Gastroesophageal sphincter (tissue), 4 donors: ENCODE data around the gene ARHGAP8. TPM values are rescaled to one million over a fixed set of nuclear protein-coding genes. Genes with fewer than 3 reads are reported as not detected.

Source experiments
- ATAC-seq: fragments of 150-250 bp; one replicate; pipeline ENCODE4 v1.9.1; 2016; ENCODE audit warnings: mild to moderate bottlenecking, moderate library complexity
- H3K27ac ChIP-seq, 4 donors: fragments of 200-600 bp; sonication (generic) in 3 of 4; 1 replicate in 3 of 4; 2 replicates in 1 of 4; pipeline ENCODE4 v1.5.1; 2016 to 2019
- H3K27me3 ChIP-seq: fragments of 200-600 bp; sonication (generic); one replicate; pipeline ENCODE4 v1.5.1; 2019
- H3K36me3 ChIP-seq, 2 donors: fragments of 200-600 bp; sonication (generic); one replicate each; pipeline ENCODE4 v1.5.1; 2019; ENCODE audit warnings: control low read depth in 1 of 2
- H3K4me1 ChIP-seq, 3 donors: fragments of 200-600 bp; sonication (generic); 1 replicate in 2 of 3; 2 replicates in 1 of 3; pipeline ENCODE4 v1.5.1; 2016 to 2019; ENCODE audit warnings: control low read depth in 2 of 3
- H3K4me3 ChIP-seq, 2 donors: fragments of 200-600 bp; sonication (generic); one replicate each; pipeline ENCODE4 v1.5.1; 2019; ENCODE audit warnings: mild to moderate bottlenecking in 1 of 2, moderate library complexity in 1 of 2
- H3K9me3 ChIP-seq, 3 donors: fragments of 200-600 bp; sonication (generic); one replicate each; pipeline ENCODE4 v1.5.1; 2017 to 2019; ENCODE audit warnings: control low read depth in 2 of 3
- CTCF ChIP-seq, 4 experiments: fragments of 200-600 bp in 2 of 4; fragments of 450-650 bp in 2 of 4; sonication (generic) in 1 of 4; IDR thresholded peaks; one replicate each; pipeline ENCODE4 v1.5.1; 2017 to 2019; ENCODE audit warnings: antibody characterized with exemption in 4 of 4, mild to moderate bottlenecking in 2 of 4, moderate library complexity in 2 of 4
- EP300 ChIP-seq: sonication (generic); formaldehyde crosslinking; IDR thresholded peaks from one replicate; pipeline ENCODE4 v1.6.1; 2017; ENCODE audit warnings: antibody characterized with exemption, mild to moderate bottlenecking
- POLR2A ChIP-seq, 2 donors: fragments of 450-650 bp; IDR thresholded peaks; one replicate each; pipeline ENCODE4 v1.6.1; 2017; ENCODE audit warnings: antibody characterized with exemption in 2 of 2, mild to moderate bottlenecking in 2 of 2, moderate library complexity in 1 of 2
- POLR2AphosphoS5 ChIP-seq: sonication (generic); formaldehyde crosslinking; IDR thresholded peaks from one replicate; pipeline ENCODE4 v1.6.1; 2017; ENCODE audit warnings: antibody characterized with exemption
- WGBS, 2 donors: methylation state at CpG; one replicate each; pipeline ENCODE4 v1.1.5; 2018; ENCODE audit warnings: low coverage in 1 of 2; 5-methylcytosine and 5-hydroxymethylcytosine counted together
- total RNA-seq, 4 donors: library from RNA; depleted of rRNA; stranded (reverse); fragments of >200 nt; gene quantifications; one replicate each; pipeline ENCODE4 v1.1.0, GENCODE V29; 2016

ARHGAP8 gene
- total RNA-seq, 4 donors from 2014 or later, result 0.31 to 1.6 TPM; not detected in 2

DNA sequence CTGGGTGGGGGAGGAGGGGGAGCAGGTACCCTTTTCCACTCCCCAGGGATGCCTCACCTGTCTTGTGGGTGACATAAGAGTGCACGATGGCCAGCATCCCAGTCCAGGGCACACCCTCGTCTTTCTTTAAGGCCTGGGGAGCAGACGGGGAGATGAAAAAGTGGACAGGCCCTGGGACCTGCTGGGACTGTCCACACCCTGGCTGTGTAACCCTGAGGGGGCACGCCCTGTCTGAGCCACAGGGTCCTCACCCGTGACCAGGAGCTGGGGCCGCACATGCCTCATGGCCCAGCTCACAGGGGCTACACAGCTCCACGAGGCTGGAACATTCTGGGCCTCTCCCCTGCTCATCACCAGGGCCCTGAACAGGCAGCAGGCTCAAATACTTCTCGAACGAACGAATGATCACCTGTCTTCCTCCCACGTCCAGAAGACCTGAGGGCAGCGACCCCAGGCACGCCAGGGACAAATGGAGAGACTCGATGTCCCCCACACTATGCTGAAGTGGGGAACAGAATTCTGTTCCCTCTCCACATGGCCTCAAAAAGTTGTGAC, 133.5 kb downstream of the ARHGAP8 start:
- no CpG with 5 or more reads among the region's 14 CpGs for WGBS, 2 donors
- Histone ChIP-seq H3K9me3 (no peaks in the 10 kb centered on the region), H3K4me1 (no peaks in the 10 kb centered on the region), H3K27ac (no peak overlapping the region), H3K27me3 (no peaks in the 10 kb centered on the region), H3K4me3 (no peak overlapping the region), H3K36me3 (peaks cover 0 to 14% of the 10 kb centered on the region in 2 donors)
- TF ChIP-seq EP300 (no peak), POLR2A (IDR thresholded peaks at IDR 0.05) (no peak)
- no peak for ATAC-seq

GRCh38 chr22:44887941-44888366, 135.6 kb downstream of the ARHGAP8 start:
- no CpG with 5 or more reads among the region's 16 CpGs for WGBS, 2 donors
- no peak for ATAC-seq
- TF ChIP-seq EP300 (no peak), POLR2A (IDR thresholded peaks at IDR 0.05) (no peak), POLR2AphosphoS5 (no peak), CTCF (IDR thresholded peaks at IDR 0.05) (no peak)
- Histone ChIP-seq H3K4me1 (no peaks in the 10 kb centered on the region), H3K9me3 (no peaks in the 10 kb centered on the region), H3K27ac (no peak overlapping the region), H3K36me3 (peaks cover 0 to 5% of the 10 kb centered on the region in 2 donors), H3K4me3 (no peak overlapping the region), H3K27me3 (no peaks in the 10 kb centered on the region)

GRCh38 chr22:44888491-44889254, 136.3 kb downstream of the ARHGAP8 start:
- WGBS, 2 donors, result 64% methylated on average over 1 of the region's 14 CpGs; no CpG with 5 or more reads in 1 of the 2 donors
- ATAC-seq, result no peak

DNA sequence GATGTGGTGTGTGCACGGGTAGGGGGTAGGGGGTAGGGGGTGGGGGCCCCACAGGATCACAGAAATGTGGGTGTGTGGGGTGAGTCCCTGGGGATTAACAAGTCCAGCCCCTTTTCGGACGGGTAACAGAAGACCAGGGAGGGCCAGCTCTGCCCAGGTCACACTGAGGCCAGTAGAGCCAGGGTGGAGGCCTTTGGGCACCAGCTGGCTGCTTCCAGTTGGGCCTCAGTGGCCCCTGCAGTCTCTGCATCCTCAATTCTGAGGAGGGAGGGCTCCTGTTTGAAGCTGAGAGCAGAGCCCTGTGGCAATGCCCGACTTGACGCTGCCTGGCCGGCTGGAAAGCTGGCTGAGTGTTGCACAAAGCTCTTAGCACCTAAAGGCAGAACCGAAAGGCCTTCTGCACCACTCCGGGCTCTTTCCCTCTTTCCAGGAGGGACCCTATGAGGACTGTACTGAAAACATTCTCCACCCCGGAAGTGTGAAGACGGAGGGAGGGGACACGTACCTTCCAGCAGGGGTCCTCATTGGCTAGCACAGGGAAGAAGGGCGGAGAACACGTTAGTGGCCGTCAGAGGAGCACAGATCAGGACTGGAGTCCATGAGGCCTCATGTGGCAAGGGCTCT, 137.0 kb downstream of the ARHGAP8 start:
- 61% methylated on average over 4 of the region's 14 CpGs; no CpG with 5 or more reads in 1 of the 2 donors for WGBS, 2 donors
- Histone ChIP-seq H3K4me3 (no peak overlapping the region), H3K27ac (no peak overlapping the region), H3K36me3 (peaks cover 0 to 4% of the 10 kb centered on the region in 2 donors), H3K9me3 (no peaks in the 10 kb centered on the region), H3K27me3 (no peaks in the 10 kb centered on the region), H3K4me1 (no peaks in the 10 kb centered on the region)
- ATAC-seq, result no peak
- TF ChIP-seq POLR2A (IDR thresholded peaks at IDR 0.05), result no peak

More at GRCh38 chr22:44888491-44889254, 136.3 kb downstream of the ARHGAP8 start:
- H3K9me3 ChIP-seq, result no peaks in the 10 kb centered on the region
- H3K4me3 ChIP-seq, result no peak overlapping the region
- H3K27me3 ChIP-seq, result no peaks in the 10 kb centered on the region
- H3K27ac ChIP-seq, result no peak overlapping the region
- H3K36me3 ChIP-seq, result peaks cover 0 to 4% of the 10 kb centered on the region in 2 donors
- no peaks in the 10 kb centered on the region for H3K4me1 ChIP-seq
- TF ChIP-seq POLR2AphosphoS5 (no peak), CTCF (IDR thresholded peaks at IDR 0.05) (no peak), POLR2A (IDR thresholded peaks at IDR 0.05) (no peak), EP300 (no peak)

- Histone ChIP-seq H3K9me3 (no peaks in the 10 kb centered on the region), H3K27me3 (no peaks in the 10 kb centered on the region), H3K36me3 (peaks cover 0 to 3% of the 10 kb centered on the region in 2 donors), H3K27ac (no peak overlapping the region), H3K4me1 (no peaks in the 10 kb centered on the region), H3K4me3 (no peak overlapping the region)
- WGBS, 2 donors, result 80 to 87% methylated on average over 1 to 9 of the region's 20 CpGs
- TF ChIP-seq POLR2AphosphoS5, result no peak
- no peak for TF ChIP-seq POLR2A (IDR thresholded peaks at IDR 0.05)
- no peak for TF ChIP-seq EP300
- TF ChIP-seq CTCF (IDR thresholded peaks at IDR 0.05), result no peak
- ATAC-seq, result no peak
Observed at GRCh38 chr22:44890416-44891292, 138.3 kb downstream of the ARHGAP8 start.
